Suprapubic skin (tissue), 4 donors: ENCODE data around the gene ZNF322.

Experiments used
- POLR2A ChIP-seq, 2 donors: fragments of 450-650 bp; IDR thresholded peaks; one replicate each; pipeline ENCODE4 v1.6.1; 2017; ENCODE audit warnings: antibody characterized with exemption in 2 of 2, mild to moderate bottlenecking in 2 of 2, moderate library complexity in 2 of 2
- POLR2AphosphoS5 ChIP-seq, 3 donors: sonication (generic); formaldehyde crosslinking; IDR thresholded peaks; one replicate each; pipeline ENCODE4 v1.6.1; 2017; ENCODE audit warnings: antibody characterized with exemption in 3 of 3
- TF ChIP-seq, protein P1 (sequence below), 2 donors: fragments of 200-600 bp in 1 of 2; fragments of 450-650 bp in 1 of 2; sonication (generic) in 1 of 2; IDR thresholded peaks; one replicate each; pipeline ENCODE4 v1.5.1; 2016 to 2019; ENCODE audit warnings: antibody characterized with exemption in 2 of 2, mild to moderate bottlenecking in 1 of 2, moderate library complexity in 1 of 2

GRCh38 chr6:26599134-26599533 is 60.4 kb downstream of the ZNF322 start:
- TF ChIP-seq POLR2AphosphoS5 (IDR thresholded peaks at IDR 0.05) (no peak), POLR2A (IDR thresholded peaks at IDR 0.05) (no peak)
- TF ChIP-seq, protein P1, sequence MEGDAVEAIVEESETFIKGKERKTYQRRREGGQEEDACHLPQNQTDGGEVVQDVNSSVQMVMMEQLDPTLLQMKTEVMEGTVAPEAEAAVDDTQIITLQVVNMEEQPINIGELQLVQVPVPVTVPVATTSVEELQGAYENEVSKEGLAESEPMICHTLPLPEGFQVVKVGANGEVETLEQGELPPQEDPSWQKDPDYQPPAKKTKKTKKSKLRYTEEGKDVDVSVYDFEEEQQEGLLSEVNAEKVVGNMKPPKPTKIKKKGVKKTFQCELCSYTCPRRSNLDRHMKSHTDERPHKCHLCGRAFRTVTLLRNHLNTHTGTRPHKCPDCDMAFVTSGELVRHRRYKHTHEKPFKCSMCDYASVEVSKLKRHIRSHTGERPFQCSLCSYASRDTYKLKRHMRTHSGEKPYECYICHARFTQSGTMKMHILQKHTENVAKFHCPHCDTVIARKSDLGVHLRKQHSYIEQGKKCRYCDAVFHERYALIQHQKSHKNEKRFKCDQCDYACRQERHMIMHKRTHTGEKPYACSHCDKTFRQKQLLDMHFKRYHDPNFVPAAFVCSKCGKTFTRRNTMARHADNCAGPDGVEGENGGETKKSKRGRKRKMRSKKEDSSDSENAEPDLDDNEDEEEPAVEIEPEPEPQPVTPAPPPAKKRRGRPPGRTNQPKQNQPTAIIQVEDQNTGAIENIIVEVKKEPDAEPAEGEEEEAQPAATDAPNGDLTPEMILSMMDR (IDR thresholded peaks at IDR 0.05): no peak
